Effector CD8-positive, alpha-beta T cell (primary cell): ENCODE results near the gene SLC16A14.

Experiments
- DNase-seq: peaks from one replicate; lab custom pipeline; 2025; lab: John Stamatoyannopoulos, UW

SLC16A14 gene

DNA sequence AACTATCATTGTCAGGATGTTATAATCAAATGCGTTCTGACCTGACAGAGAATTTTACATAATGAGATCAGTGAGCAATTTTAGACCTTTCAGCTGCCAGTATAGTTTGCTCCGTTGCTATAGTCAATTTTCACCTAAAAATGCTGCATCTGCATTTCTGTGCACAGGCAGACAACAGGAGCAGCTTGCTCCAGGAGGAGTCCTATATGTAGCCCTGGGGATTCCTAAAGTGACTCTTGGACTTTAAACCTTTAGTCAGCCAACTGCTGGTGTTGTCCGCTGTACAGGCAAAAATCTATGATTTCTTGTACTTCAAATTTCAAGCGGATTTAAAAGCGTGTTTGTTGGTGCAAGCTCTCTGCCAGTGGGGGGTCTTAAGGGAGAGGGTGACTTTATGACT, 25.7 kb downstream of the SLC16A14 start:
- no peak for DNase-seq

DNA sequence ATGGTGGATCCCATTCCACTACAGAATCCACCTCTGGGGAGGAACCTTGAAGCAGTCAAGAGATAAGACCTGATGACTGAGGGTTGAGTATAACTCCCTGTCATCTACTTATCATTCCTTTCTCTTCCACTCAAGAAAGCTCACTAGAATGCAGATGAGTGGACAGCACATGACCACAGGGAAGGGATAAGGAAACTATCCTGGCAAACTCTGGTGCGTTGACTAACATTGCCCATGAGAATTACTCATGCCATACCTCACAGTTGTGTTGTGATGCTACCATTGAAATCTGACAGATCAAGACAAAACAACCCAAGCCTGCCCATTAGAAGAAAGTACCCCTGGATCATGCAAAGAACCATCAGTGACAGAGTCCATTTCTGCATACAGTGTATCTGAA, 26.5 kb downstream of the SLC16A14 start:
- no peak for DNase-seq

DNA sequence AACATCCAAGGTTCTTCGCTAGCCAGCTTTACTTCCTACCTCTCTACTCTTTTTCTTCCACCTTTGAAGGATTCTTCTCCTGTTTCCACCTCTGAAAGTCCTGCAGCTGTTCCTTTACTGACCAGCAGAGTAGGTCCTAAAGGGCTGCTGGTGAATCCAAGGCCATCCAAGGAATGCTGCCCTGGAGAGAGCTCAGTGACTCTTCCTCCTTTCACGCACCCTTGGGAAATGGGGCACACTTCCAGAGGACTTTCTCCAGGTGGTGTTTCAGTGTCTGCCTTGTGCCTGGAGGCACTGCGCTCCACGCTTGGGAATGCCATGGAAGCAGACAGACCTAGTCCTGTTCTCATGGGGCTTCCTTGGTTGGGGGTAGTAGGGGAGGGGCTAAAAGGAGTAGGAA, 45.4 kb downstream of the SLC16A14 start:
- DNase-seq: no peak

- no peak for DNase-seq
Observed at GRCh38 chr2:230019742-230020141, 49.0 kb downstream of the SLC16A14 start.

GRCh38 chr2:230018153-230018552, 50.6 kb downstream of the SLC16A14 start:
- DNase-seq: no peak

GRCh38 chr2:230016844-230017243, 51.9 kb downstream of the SLC16A14 start:
- no peak for DNase-seq

DNA sequence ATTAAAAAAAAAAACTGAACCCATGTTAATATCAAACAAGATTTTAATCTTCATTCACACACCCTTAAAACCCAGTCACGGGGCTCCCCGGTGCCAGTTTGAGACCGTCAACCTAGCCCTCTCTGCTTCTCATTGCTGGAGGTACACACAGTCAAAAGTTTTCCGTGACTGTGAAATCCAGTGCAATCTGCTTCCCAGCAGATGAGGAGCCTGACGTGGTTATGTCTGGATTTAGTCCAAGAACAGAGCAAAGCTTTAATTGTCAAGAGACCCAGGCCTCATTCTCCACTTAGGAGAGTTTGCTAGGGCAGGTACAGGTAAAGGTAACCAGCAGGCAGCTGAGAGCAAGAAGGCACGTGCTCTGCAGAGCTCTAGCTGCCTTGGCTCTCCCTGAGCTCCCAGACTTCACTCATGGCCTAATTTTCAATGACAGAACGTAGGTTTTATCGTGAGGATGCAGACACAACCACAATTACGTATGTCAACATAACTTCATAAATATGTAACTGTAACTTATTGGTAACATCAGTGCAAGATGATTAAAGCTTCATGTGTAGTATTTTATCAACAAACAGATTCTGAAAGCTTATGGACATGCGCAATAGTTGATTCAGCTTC, 56.3 kb downstream of the SLC16A14 start:
- no peak for DNase-seq

- no peak for DNase-seq
Observed at GRCh38 chr2:230011617-230012016, 57.1 kb downstream of the SLC16A14 start.

GRCh38 chr2:230010501-230010900, 58.2 kb downstream of the SLC16A14 start:
- DNase-seq: no peak

- DNase-seq: no peak
Observed at GRCh38 chr2:230008708-230009066, 60.0 kb downstream of the SLC16A14 start.

DNA sequence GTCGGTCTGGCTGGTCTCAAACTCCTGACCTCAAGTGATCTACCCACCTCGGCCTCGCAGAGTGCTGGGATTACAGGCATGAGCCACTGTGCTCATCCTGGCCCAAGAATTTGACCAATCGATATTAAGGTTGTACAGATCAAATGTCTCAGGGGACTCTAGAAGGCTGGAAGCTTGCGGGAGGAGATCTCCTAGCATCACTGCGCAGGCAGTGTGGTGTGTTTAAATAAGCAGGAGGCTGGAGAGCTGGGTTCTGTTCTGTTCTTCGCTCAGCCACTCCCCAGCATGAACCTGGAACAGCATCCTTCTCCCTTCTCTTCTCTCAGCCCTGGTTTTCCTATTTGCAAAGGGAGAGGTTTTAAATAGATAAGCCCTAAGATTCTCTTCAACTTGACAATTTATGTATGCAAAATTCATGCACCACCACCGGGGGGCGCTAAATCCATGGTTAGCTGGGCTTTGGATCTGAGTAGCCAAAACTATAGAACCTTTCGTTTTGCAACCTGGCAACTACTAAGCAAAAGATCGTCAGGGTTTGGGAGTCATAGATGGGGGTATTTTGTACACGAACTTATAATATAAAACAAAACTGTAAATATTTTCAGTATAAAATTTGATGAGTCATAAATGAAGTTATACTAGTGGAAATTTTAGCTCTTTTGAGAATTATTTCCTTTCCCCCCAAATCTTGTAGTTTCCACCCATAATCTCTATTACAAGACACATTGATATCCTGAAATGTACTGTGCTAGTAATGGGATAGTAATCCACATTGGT, 60.6 kb downstream of the SLC16A14 start:
- DNase-seq: peak; percentile 66

DNA sequence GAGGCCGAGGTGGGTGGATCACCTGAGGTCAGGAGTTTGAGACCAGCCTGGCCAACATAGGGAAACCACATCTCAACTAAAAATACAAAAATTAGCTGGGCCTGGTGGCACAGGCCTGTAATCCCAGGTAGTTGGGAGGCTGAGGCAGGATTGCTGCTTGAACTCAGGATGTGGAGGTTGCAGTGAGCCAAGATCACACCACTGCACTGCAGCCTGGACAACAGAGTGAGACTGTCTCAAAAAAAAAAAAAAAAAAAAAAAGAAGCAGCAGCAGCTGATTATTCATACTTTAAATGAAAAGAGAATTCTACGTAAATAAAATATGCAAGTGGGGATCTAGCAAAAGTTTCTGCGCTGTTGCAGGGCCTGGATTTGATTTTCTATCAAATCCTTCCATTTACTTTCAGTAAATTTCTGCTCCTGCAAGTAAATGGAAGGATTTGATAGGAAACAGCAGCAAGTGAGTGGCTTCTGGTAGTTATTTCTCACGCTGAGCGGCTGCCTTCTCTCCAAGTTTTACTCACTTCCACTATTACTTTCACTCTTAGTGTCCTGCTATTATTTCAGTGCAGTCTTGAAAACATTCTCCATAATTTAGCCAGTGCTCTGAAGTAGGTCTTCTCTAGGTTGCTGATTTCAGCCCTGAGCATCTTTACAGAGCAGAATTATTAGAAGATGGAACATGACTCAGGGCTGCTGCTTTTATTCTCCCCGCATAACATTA, 68.4 kb downstream of the SLC16A14 start:
- DNase-seq: no peak

- no peak for DNase-seq
Observed at GRCh38 chr2:229997565-229997964, 71.2 kb downstream of the SLC16A14 start.

DNA sequence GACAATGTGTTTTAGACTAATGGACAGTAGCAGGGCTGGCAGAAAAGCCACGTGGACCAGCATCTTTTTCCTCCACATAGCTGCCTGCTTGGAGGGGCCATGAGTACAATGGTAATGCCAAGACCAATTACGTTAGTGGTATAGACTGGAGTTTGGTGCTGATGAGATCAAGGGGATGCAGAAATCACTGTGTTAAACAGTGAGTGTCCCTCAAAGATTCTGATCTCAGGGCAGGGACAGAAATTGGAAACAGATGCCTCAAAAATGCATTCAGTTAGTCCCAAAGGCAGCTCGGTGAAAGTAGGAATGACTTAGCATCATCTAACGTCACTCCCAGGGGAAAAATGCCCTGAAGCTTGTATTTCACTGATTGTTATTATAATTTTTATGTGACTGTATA, 72.4 kb downstream of the SLC16A14 start:
- DNase-seq: no peak

GRCh38 chr2:229993236-229993635, 75.5 kb downstream of the SLC16A14 start:
- no peak for DNase-seq
